Testis (tissue), 3 donors: ENCODE measurements around the gene PTPN7. TPM values are rescaled to one million over a fixed set of nuclear protein-coding genes. Genes with fewer than 3 reads are reported as not detected.
A peak's percentile ranks its signal among the peaks of the same experiment; 100 is the strongest.

Source experiments
- DNase-seq: peaks from one replicate; pipeline ENCODE4 v3.0.0-alpha.2; 2019
- H3K27ac ChIP-seq, 2 donors: fragments of 200-600 bp; sonication (generic); one replicate each; pipeline ENCODE4 v1.5.1; 2019
- H3K27me3 ChIP-seq: fragments of 200-600 bp; sonication (generic); one replicate; pipeline ENCODE4 v1.5.1; 2019
- H3K36me3 ChIP-seq: fragments of 200-600 bp; sonication (generic); one replicate; pipeline ENCODE4 v1.5.1; 2017; ENCODE audit warnings: low read depth; ENCODE audit errors: missing control alignments
- H3K4me1 ChIP-seq: fragments of 200-600 bp; sonication (generic); one replicate; pipeline ENCODE4 v1.5.1; 2019
- H3K4me3 ChIP-seq, 2 donors: fragments of 200-600 bp; sonication (generic); one replicate each; pipeline ENCODE4 v1.5.1; 2017 to 2019
- H3K9me3 ChIP-seq: fragments of 200-600 bp; sonication (generic); one replicate; pipeline ENCODE4 v1.5.1; 2017
- POLR2A ChIP-seq: fragments of 450-650 bp; IDR thresholded peaks from one replicate; pipeline ENCODE4 v1.6.1; 2017; ENCODE audit warnings: antibody characterized with exemption, mild to moderate bottlenecking, moderate library complexity
- WGBS, 2 donors: methylation state at CpG; one replicate each; pipeline ENCODE4 v1.1.5; 2018; 5-methylcytosine and 5-hydroxymethylcytosine counted together
- intact Hi-C: fragments of 100-400 bp; cut with DNase I; formaldehyde crosslinking; loops from one replicate; pipeline ENCODE4 v1.15.1; 2023; ENCODE audit warnings: low total_unique reads
- polyA plus RNA-seq: library from polyadenylated mRNA; stranded (reverse); fragments of 350-450 nt; fragmentation: Illumina TruSeq; extraction: RNeasy Lipid Tissue Mini Kit (QIAGEN cat#74804); gene quantifications from one replicate; pipeline ENCODE4 v1.2.3, GENCODE V29; 2014; ENCODE audit warnings: low read depth, low replicate concordance; ENCODE audit not compliant: insufficient read depth
- total RNA-seq, 2 donors: library from RNA; depleted of rRNA; stranded (reverse); fragments of >200 nt; gene quantifications; one replicate each; pipeline ENCODE4 v1.2.3, GENCODE V29; 2016
- TF ChIP-seq, protein P1 (sequence below), 3 experiments: fragments of 450-650 bp in 2 of 3; fragments of 200-600 bp in 1 of 3; sonication (generic) in 1 of 3; IDR thresholded peaks; one replicate each; pipeline ENCODE4 v1.5.1; 2016 to 2019; ENCODE audit warnings: antibody characterized with exemption in 3 of 3, mild to moderate bottlenecking in 2 of 3, moderate library complexity in 1 of 3

The PTPN7 gene
- total and polyA plus RNA-seq, 3 donors from 2014 or later = 43.0 to 119 (median 84.1) TPM

DNA sequence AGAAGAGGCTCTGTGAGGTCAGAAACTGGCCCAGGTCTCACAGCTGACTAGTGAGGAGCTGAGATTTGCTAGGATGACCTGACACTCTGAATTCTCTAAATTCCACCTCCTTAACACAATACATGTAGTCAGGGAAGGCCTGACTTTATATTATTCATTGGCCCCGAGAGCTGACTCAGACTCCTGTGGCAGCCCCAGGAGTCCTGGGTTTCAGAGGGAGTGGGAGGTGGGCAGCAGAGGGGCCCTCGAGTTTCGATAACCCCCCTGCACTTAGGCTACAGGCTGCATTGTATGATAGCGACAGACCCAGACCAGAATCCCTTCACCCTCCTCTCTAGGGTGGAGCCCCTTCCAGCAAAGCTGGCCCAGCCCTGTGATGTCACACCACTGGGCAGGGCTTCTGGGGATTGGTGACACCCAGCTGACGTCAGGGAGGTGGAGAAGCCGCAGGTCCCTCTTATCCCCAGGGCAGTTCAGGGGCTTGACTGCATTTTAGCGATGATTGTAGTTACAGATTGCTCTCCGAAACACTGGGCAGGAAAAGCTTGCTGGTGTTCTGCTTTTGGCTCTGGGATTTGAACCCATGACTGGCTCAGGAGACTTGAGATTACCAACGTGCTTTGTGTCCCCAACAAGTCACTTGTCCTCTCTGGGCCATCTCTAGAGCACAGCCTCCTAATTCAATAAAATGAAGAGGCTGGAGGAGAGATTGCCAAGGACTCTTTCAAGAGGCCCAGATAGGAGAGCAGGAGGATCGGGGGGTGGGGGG lies 54.6 kb downstream of the PTPN7 start:
- WGBS, 2 donors = 61 to 65% methylated on average over 9 to 10 of the region's 10 CpGs
- TF ChIP-seq, protein P1, sequence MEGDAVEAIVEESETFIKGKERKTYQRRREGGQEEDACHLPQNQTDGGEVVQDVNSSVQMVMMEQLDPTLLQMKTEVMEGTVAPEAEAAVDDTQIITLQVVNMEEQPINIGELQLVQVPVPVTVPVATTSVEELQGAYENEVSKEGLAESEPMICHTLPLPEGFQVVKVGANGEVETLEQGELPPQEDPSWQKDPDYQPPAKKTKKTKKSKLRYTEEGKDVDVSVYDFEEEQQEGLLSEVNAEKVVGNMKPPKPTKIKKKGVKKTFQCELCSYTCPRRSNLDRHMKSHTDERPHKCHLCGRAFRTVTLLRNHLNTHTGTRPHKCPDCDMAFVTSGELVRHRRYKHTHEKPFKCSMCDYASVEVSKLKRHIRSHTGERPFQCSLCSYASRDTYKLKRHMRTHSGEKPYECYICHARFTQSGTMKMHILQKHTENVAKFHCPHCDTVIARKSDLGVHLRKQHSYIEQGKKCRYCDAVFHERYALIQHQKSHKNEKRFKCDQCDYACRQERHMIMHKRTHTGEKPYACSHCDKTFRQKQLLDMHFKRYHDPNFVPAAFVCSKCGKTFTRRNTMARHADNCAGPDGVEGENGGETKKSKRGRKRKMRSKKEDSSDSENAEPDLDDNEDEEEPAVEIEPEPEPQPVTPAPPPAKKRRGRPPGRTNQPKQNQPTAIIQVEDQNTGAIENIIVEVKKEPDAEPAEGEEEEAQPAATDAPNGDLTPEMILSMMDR (IDR thresholded peaks at IDR 0.05) = no peak
- TF ChIP-seq POLR2A = no peak
- Histone ChIP-seq H3K36me3 (no peaks in the 10 kb centered on the region), H3K4me1 (peaks cover 26% of the 10 kb centered on the region), H3K27ac (no peak overlapping the region), H3K9me3 (no peaks in the 10 kb centered on the region), H3K4me3 (no peak overlapping the region), H3K27me3 (no peaks in the 10 kb centered on the region)
- peak; percentile 43 for DNase-seq
- intact Hi-C loops = no loop called here

DNA sequence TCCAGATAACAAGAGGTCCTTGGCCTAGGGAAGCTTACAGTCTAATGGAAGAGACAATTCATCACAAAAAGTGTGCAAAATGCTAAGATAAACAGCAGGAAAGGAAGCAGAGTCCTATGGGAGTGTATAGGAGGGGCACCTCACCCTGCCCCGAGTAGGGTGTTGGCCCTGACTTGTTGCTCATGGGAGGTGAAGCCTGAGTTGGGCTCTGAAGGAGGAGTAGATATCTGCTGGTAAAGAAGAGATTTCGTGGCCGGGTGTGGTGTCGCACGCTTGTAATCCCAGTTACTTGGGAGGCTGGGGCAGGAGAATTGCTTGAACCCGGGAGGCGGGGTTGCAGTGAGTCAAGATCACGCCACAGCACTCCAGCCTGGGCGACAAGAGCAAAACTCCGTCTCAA lies 56.3 kb downstream of the PTPN7 start:
- H3K27ac ChIP-seq = no peak overlapping the region
- no peaks in the 10 kb centered on the region for H3K27me3 ChIP-seq
- intact Hi-C loops = no loop called here
- H3K36me3 ChIP-seq = no peaks in the 10 kb centered on the region
- no peak for DNase-seq
- H3K4me1 ChIP-seq = peaks cover 26% of the 10 kb centered on the region
- WGBS, 2 donors = 87 to 88% methylated on average over 10 of the region's 10 CpGs
- H3K9me3 ChIP-seq = no peaks in the 10 kb centered on the region
- no peak overlapping the region for H3K4me3 ChIP-seq
- TF ChIP-seq, protein P1 (IDR thresholded peaks at IDR 0.05) = no peak
- no peak for TF ChIP-seq POLR2A

- H3K27ac ChIP-seq = no peak overlapping the region
- H3K4me3 ChIP-seq = no peak overlapping the region
- intact Hi-C loops = no loop called here
- no peaks in the 10 kb centered on the region for H3K9me3 ChIP-seq
- DNase-seq = no peak
- no peaks in the 10 kb centered on the region for H3K27me3 ChIP-seq
- no peaks in the 10 kb centered on the region for H3K36me3 ChIP-seq
- 63 to 74% methylated on average over 4 of the region's 4 CpGs for WGBS, 2 donors
- peaks cover under 1% of the 10 kb centered on the region for H3K4me1 ChIP-seq
- TF ChIP-seq, protein P1 (IDR thresholded peaks at IDR 0.05) = no peak
- no peak for TF ChIP-seq POLR2A
These were observed 59.2 kb downstream of the PTPN7 start for GRCh38 chr1:202101184-202101583.

Other genes with a start within 250 kb of the PTPN7 start
- 10 to 100 TPM; 31.4 to 46.3 TPM for gene LMOD1, start 214.1 kb downstream of the PTPN7 start, total RNA-seq
- gene LMOD1, start 214.1 kb downstream of the PTPN7 start, polyA plus RNA-seq = 39.4 TPM
- 10 to 100 TPM; 22.7 to 24.7 TPM for gene TIMM17A, start 205.1 kb downstream of the PTPN7 start, total RNA-seq
- gene TIMM17A, start 205.1 kb downstream of the PTPN7 start, polyA plus RNA-seq = 42.5 TPM
- gene RNPEP, start 178.0 kb downstream of the PTPN7 start, total RNA-seq = 10 to 100 TPM; 55.4 to 58.1 TPM
- 60.4 TPM for gene RNPEP, start 178.0 kb downstream of the PTPN7 start, polyA plus RNA-seq
- gene ELF3, start 150.0 kb downstream of the PTPN7 start, total RNA-seq = under 1 TPM; 0.43 to 0.79 TPM
- 3.3 TPM for gene ELF3, start 150.0 kb downstream of the PTPN7 start, polyA plus RNA-seq
- gene GPR37L1, start 37.7 kb downstream of the PTPN7 start, total RNA-seq = 1 to 10 TPM in 1 of 2 donors, under 1 TPM in 1; 0.56 to 1.6 TPM
- 0.42 TPM for gene GPR37L1, start 37.7 kb downstream of the PTPN7 start, polyA plus RNA-seq
- gene ARL8A, start 15.9 kb downstream of the PTPN7 start, total RNA-seq = 10 to 100 TPM; 63.9 to 80.8 TPM
- 46.9 TPM for gene ARL8A, start 15.9 kb downstream of the PTPN7 start, polyA plus RNA-seq
- gene LGR6, start 33.2 kb upstream of the PTPN7 start, total RNA-seq = 1 to 10 TPM; 8.1 to 8.3 TPM
- 18.4 TPM for gene LGR6, start 33.2 kb upstream of the PTPN7 start, polyA plus RNA-seq
- gene UBE2T, start 181.3 kb upstream of the PTPN7 start, total RNA-seq = 10 to 100 TPM; 29.9 to 43.9 TPM
- gene UBE2T, start 181.3 kb upstream of the PTPN7 start, polyA plus RNA-seq = 49.0 TPM
- gene PPP1R12B, start 188.1 kb upstream of the PTPN7 start, total RNA-seq = 10 to 100 TPM; 54.6 to 61.2 TPM
- gene PPP1R12B, start 188.1 kb upstream of the PTPN7 start, polyA plus RNA-seq = 32.6 TPM